Stimulated activated CD8-positive, alpha-beta memory T cell treated with anti-CD3 and anti-CD28 coated beads, Interleukin-4, amount 100 ng/mL, for 4 hours (primary cell): ENCODE results near the gene EHHADH.

Experiments
- DNase-seq, 2 donors: peaks; one replicate each; pipeline ENCODE4 v3.0.0-alpha.2; 2020; ENCODE audit warnings: low read depth in 2 of 2, low spot score in 1 of 2

EHHADH gene

GRCh38 chr3:185199671-185200070, 54.2 kb downstream of the EHHADH start:
- DNase-seq, result no peak

DNA sequence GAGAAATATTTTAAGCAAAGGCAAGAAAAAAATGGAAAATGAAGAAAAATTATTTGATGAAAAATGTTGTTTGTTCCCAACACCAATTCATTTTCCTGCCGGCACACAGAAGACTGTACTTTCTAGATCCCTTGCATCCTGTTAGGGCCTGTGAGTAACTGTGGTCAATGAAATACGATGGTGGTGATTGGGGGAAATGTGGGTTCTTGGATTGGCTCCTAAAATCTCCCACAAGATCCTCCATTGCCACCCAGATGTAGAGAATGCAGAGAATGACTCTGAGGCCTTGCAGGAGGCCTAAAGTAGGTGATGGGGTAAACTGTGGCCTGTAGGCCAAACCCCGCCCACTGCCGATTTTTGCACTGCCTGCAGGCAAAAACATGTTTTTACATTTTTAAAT, 54.6 kb downstream of the EHHADH start:
- DNase-seq, result no peak

GRCh38 chr3:185197068-185197467, 56.8 kb downstream of the EHHADH start:
- DNase-seq, result no peak

DNA sequence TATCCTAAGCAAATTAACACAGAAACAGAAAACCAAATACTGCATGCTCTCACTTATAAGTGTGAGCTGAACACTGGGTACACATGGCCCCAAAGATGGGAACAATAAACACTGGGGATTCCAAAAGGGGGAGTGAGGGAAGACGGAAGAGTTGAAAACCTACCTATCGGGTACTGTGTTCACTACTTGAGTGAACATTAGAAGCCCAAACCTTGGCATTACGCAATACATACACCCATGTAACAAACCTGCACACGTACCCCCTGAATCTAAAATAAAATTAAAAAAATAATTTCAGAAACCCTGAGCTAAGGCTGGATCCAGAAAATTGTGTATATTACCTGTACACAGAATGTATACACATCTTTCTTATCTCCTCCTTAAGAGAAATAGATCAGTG, 58.2 kb downstream of the EHHADH start:
- no peak for DNase-seq

GRCh38 chr3:185188816-185189215, 65.0 kb downstream of the EHHADH start:
- no peak for DNase-seq

GRCh38 chr3:185187391-185187790, 66.5 kb downstream of the EHHADH start:
- DNase-seq, result no peak

DNA sequence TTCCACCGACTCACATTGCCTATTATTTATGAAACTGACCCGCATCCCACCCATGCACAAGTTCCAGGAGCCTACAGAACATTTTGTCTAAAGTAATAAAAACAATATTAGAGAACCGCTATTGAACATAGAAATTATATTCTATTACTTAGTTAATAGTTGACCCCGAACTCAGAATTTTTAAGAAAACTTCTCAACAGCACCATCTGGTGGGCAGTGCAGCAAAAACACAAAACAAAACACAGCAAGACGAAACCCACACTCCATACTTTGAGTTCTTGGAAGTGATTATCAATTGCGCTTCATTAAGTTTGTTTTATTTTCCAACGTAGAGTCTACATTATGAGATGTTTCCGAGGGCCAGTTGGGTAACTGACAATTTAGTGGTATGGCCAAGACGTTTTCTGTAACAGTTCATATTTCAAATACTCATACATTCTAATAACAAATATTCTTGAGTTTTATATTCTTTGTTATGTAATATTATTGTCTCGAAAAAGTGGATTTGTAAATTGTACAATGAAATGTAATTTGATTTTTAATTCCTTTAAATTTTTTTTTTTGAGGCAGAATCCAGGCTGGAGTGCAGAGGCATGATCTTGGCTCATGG, 77.0 kb downstream of the EHHADH start:
- DNase-seq, result no peak

- no peak for DNase-seq
These were observed 78.4 kb downstream of the EHHADH start for GRCh38 chr3:185175370-185175987.

- no peak for DNase-seq
These were observed 81.5 kb downstream of the EHHADH start for GRCh38 chr3:185172086-185173049.

GRCh38 chr3:185164428-185165217, 89.2 kb downstream of the EHHADH start:
- DNase-seq, result no peak

DNA sequence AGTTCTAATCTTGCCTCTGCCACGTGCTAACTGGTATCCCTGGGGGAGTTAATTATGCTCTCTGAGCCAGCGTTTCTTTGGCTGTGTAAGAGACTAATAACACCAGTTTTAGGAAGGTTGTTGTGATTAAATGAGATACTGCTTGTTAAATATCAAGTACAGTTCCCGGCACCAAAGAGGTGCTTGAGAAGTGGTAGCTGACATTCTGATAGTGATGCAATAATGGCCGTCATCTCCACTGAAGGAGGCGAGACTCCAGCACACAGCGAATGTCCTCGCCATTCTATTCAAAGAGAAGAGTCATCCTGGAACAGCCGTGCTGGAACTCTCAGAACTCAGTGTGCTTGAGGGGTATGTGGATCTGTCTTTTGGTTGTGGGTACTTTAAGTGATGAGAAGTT, 91.2 kb downstream of the EHHADH start:
- no peak for DNase-seq

GRCh38 chr3:185161761-185162160, 92.1 kb downstream of the EHHADH start:
- no peak for DNase-seq

DNA sequence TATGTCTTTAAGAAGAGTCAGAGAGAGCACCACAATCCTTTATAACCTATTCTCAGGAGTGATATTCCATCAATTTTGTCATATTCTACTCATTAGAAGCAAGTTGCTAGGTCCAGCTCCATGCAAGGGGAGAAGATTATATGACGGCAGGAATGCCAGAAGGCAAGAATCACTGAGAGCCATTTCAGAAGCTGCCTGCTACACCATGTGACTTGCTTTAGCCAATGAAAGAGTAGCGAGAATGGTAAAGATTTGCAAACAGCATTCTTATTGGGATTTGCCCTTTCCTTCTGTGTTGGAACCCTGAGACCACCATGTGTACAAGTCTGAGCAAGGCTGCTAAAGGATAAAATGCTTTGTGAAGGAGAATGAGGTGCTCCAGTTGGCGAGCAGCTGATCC, 96.5 kb downstream of the EHHADH start:
- no peak for DNase-seq

DNA sequence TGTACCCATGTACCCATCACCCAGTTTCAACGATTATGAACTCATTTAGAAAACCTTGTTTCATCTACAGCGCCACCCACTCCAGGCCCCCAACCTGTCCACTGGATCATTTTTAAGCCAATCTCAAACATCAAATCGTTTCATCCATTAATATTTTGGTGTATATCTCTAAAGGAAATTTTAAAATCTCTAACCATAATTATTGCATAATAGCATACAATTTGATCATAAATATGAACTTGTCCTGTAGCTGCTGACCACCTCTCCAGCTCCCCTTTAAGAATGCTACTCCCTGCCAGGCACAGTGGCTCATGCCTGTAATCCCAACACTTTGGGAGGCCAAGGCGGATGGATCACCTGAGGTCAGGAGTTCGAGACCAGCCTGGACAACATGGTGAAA, 98.2 kb downstream of the EHHADH start:
- DNase-seq, result no peak

DNA sequence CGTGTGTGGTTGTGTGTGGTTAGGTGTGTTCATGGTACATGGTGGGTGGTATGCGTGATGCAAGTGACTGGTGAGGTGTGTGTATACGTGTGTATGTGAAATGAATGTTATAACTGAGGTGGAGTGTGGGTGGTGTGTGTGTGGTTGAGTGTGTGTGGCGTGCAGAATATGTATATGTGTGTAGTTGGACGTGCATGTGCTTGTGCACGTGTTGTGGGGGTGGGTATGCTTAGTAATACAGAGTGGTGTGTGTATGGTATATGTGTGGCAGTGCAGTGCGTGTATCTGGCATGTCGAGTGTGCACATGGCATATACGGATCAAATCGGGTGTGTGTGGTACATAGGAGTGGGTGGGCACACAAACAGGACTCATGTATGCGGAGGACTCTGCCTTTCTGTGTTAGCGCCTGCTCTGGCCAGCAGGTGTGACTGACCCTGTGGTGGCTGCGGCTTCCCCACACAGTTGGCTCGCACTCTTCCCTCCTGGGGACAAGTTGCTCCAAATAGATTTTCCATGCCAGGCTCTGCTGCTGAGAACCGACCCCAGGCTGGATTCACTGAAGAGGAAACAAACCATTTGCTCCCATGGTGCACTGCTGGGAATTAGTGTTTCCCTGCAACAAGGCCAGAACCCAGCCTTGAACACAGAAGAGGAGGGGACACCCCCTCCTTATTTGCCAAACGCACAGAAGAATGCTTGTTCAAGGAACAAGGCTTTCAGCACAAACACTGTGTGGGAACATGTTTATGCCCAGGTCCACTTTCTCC, 99.8 kb downstream of the EHHADH start:
- DNase-seq, result no peak

DNA sequence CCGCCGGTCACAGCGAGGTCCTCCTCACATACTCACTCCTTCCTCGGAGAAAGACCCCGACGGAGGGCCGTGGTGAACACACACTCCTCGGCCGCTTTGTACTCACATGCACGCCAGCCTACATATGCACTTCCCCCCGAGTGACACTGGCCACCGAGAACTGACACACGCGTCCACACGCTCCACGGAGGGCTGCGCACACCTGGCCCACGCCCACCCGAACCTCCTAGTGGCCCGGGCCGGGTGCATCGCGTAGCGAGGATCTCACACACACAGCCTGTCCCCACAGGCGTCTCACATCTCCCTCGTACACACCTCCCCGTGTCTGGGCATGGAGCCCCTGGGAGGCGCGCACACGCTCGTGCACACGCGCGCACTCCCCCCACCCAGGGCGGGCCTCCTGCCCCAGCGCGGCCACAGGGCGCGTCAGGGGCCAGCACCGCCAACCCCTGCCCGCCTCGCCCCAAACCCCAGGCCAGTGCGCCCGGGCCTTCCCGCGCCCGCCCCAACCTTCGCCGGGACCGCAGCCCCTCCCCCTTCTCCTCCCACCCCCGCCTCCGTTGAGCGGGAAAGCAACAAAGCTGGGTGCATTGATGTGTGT, 100.6 kb downstream of the EHHADH start:
- DNase-seq, result no peak

DNA sequence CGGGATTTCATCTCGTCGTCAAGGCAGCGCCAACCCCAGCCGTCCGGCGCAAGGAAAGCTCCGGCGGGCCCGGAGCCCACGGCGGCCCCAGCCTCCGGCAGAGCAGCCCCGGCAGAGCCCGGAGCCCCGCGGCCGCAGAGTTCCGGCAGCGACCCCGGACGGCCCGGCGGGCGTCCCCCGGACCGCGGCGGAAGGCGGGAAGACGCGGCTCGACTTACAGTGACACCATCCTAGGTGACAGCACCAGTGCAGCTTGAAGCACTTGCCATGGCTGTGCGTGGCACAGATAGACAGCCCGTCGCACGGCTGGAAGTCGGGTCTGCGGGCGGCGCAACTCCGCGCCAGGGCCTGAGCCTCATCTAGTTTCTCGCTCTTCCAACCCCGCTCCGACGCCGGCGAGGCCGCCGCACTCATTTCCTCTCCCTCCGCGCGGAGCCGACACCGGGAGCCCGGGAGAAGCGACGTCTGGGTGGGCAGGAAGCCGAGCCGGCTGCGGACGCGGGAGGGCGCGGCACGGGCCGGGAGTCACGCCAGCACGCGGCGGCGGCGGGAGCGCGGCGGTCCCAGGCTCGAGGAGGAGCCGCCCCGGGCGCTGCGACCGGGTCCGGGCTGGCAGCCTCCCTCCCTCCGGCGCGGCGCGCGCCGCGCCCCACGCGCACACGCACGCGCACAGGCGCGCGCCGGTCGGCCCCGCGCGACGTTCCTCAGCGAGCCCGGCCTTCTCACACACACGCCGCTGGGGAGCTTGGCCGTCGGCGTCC, 101.3 kb downstream of the EHHADH start, which contains the start of gene C3orf70:
TSS of gene C3orf70 (minus strand) at position 651 of the 761 bp plus-strand sequence. CDS start at position 414, 237 bp downstream.
- DNase-seq, result no peak

GRCh38 chr3:185151964-185152409, 101.9 kb downstream of the EHHADH start:
- no peak for DNase-seq
